ENCODE data around the gene ULK4.

Gene ULK4

DNA sequence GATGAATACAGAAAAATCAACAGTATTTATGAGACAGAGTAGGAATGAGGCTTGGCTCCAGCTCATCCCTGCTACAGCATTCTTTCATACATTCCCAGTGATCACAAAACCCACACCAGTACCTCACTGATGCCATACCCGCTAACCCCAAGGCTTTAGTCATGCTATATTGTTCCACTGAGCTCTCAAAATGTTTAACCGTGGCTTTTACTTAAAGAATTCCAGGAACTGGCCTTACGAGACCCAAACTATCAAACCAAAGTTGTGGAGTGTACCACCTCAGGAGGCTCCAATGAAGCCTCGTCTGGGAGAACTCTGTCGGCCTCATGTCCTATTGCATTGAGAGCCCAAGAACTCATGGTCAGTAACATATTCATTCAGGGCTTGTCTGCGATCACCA lies 278.9 kb downstream of the ULK4 start:
- H3K4me2 ChIP-seq (ENCODE audit: low read depth, low read length, poor library complexity, severe bottlenecking): no peak overlapping the region
- no peak for TF ChIP-seq CTCF (conservative IDR thresholded peaks at IDR 0.05; ENCODE audit: low read length)
- no peak for TF ChIP-seq EZH2phosphoT487 (IDR thresholded peaks at IDR 0.05; ENCODE audit: borderline replicate concordance)
- H3K9ac ChIP-seq (ENCODE audit: low read depth, low read length, poor library complexity, severe bottlenecking): no peak overlapping the region
- H3K36me3 ChIP-seq (ENCODE audit: insufficient read depth, low read length): no peaks in the 10 kb centered on the region
- no peaks in the 10 kb centered on the region for H3K27me3 ChIP-seq (ENCODE audit: insufficient read depth, low read length, poor library complexity, severe bottlenecking)
- no peaks in the 10 kb centered on the region for H3K79me2 ChIP-seq (ENCODE audit: insufficient read depth, low read length)
- H3K9me3 ChIP-seq (ENCODE audit: insufficient read depth, low read depth, low read length): no peaks in the 10 kb centered on the region
- no peak overlapping the region for H3K4me3 ChIP-seq (ENCODE audit: low read length, poor library complexity, severe bottlenecking)
- no peak overlapping the region for H2AFZ ChIP-seq (ENCODE audit: low read length)
- no peaks in the 10 kb centered on the region for H3K4me1 ChIP-seq (ENCODE audit: insufficient read depth, low read length, poor library complexity, severe bottlenecking)
- H4K20me1 ChIP-seq (ENCODE audit: insufficient read depth, low read length, poor library complexity, severe bottlenecking): no peaks in the 10 kb centered on the region
- H3F3A ChIP-seq (ENCODE audit: low read depth): no peaks in the 10 kb centered on the region
- H3K9me2 ChIP-seq (replicated peaks; ENCODE audit: low read depth, low read length): no peaks in the 10 kb centered on the region

GRCh38 chr3:41682382-41682781 lies 279.5 kb downstream of the ULK4 start:
- Histone ChIP-seq H3K4me2 (ENCODE audit: low read depth, low read length, poor library complexity, severe bottlenecking) (no peak overlapping the region), H3K36me3 (ENCODE audit: insufficient read depth, low read length) (no peaks in the 10 kb centered on the region), H3K4me3 (ENCODE audit: low read length, poor library complexity, severe bottlenecking) (no peak overlapping the region), H4K20me1 (ENCODE audit: insufficient read depth, low read length, poor library complexity, severe bottlenecking) (no peaks in the 10 kb centered on the region), H3K79me2 (ENCODE audit: insufficient read depth, low read length) (no peaks in the 10 kb centered on the region), H3K4me1 (ENCODE audit: insufficient read depth, low read length, poor library complexity, severe bottlenecking) (no peaks in the 10 kb centered on the region), H3K27me3 (ENCODE audit: insufficient read depth, low read length, poor library complexity, severe bottlenecking) (no peaks in the 10 kb centered on the region), H3K9me3 (ENCODE audit: insufficient read depth, low read depth, low read length) (no peaks in the 10 kb centered on the region), H2AFZ (ENCODE audit: low read length) (no peak overlapping the region), H3K9ac (ENCODE audit: low read depth, low read length, poor library complexity, severe bottlenecking) (no peak overlapping the region), H3K9me2 (replicated peaks; ENCODE audit: low read depth, low read length) (no peaks in the 10 kb centered on the region), H3F3A (ENCODE audit: low read depth) (no peaks in the 10 kb centered on the region)
- TF ChIP-seq CTCF (conservative IDR thresholded peaks at IDR 0.05; ENCODE audit: low read length) (no peak), EZH2phosphoT487 (IDR thresholded peaks at IDR 0.05; ENCODE audit: borderline replicate concordance) (no peak)

DNA sequence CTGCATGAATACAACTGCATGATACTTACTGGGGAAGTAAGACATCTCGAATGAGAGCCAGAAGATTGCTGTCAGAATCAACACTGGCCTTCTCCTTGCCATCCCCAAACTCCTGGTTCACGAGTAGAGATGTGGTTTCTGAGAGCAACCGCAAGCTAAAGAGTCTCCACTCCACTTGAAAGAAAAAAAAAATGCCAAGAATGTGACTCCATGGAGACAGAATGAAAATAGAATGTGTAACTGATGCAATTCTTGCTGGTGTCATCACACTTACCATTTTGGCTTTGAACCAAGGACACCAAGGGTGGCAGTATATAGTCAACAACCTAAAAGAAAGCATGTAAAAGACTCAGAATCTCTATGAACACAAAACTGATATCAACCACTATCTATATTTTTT lies 280.4 kb downstream of the ULK4 start:
- no peak overlapping the region for H3K9ac ChIP-seq (ENCODE audit: low read depth, low read length, poor library complexity, severe bottlenecking)
- no peaks in the 10 kb centered on the region for H3K9me3 ChIP-seq (ENCODE audit: insufficient read depth, low read depth, low read length)
- no peaks in the 10 kb centered on the region for H3F3A ChIP-seq (ENCODE audit: low read depth)
- H3K79me2 ChIP-seq (ENCODE audit: insufficient read depth, low read length): no peaks in the 10 kb centered on the region
- no peaks in the 10 kb centered on the region for H3K27me3 ChIP-seq (ENCODE audit: insufficient read depth, low read length, poor library complexity, severe bottlenecking)
- no peaks in the 10 kb centered on the region for H4K20me1 ChIP-seq (ENCODE audit: insufficient read depth, low read length, poor library complexity, severe bottlenecking)
- H3K9me2 ChIP-seq (replicated peaks; ENCODE audit: low read depth, low read length): no peaks in the 10 kb centered on the region
- H3K36me3 ChIP-seq (ENCODE audit: insufficient read depth, low read length): no peaks in the 10 kb centered on the region
- no peak overlapping the region for H2AFZ ChIP-seq (ENCODE audit: low read length)
- no peak overlapping the region for H3K4me2 ChIP-seq (ENCODE audit: low read depth, low read length, poor library complexity, severe bottlenecking)
- TF ChIP-seq EZH2phosphoT487 (IDR thresholded peaks at IDR 0.05; ENCODE audit: borderline replicate concordance): no peak
- TF ChIP-seq CTCF (conservative IDR thresholded peaks at IDR 0.05; ENCODE audit: low read length): no peak
- no peaks in the 10 kb centered on the region for H3K4me1 ChIP-seq (ENCODE audit: insufficient read depth, low read length, poor library complexity, severe bottlenecking)
- H3K4me3 ChIP-seq (ENCODE audit: low read length, poor library complexity, severe bottlenecking): no peak overlapping the region
